ENCODE measurements around the gene NECTIN1.

Gene NECTIN1

GRCh38 chr11:119776651-119777050, 47.7 kb upstream of the NECTIN1 start:
- H2AFZ ChIP-seq (ENCODE audit: low read depth, low read length, severe bottlenecking), result no peak overlapping the region
- H3K27ac ChIP-seq (ENCODE audit: low read depth, low read length), result no peak overlapping the region
- H4K20me1 ChIP-seq (ENCODE audit: low read depth, low read length), result no peaks in the 10 kb centered on the region

GRCh38 chr11:119776031-119776636, 47.1 kb upstream of the NECTIN1 start:
- no peak overlapping the region for H3K9ac ChIP-seq (ENCODE audit: low read length)
- no peak overlapping the region for H2AFZ ChIP-seq (ENCODE audit: low read depth, low read length, severe bottlenecking)
- no peaks in the 10 kb centered on the region for H3K79me2 ChIP-seq (ENCODE audit: insufficient read depth, low read length)
- H3K9me2 ChIP-seq (replicated peaks; ENCODE audit: insufficient read depth, low read length), result no peaks in the 10 kb centered on the region
- H3K4me2 ChIP-seq (ENCODE audit: low read depth, low read length, poor library complexity, severe bottlenecking), result no peak overlapping the region
- no peaks in the 10 kb centered on the region for H3K36me3 ChIP-seq (ENCODE audit: low read length)
- no peaks in the 10 kb centered on the region for H3K27me3 ChIP-seq (ENCODE audit: low read length)
- H4K20me1 ChIP-seq (ENCODE audit: low read depth, low read length), result no peaks in the 10 kb centered on the region
- no peaks in the 10 kb centered on the region for H3F3A ChIP-seq (ENCODE audit: insufficient read depth)
- no peak overlapping the region for H3K4me3 ChIP-seq (ENCODE audit: insufficient read depth, low read length, poor library complexity, severe bottlenecking)
- no peak overlapping the region for H3K27ac ChIP-seq (ENCODE audit: low read depth, low read length)
- H3K9me3 ChIP-seq (ENCODE audit: insufficient read depth, low read length), result no peaks in the 10 kb centered on the region
- TF ChIP-seq EZH2phosphoT487 (conservative IDR thresholded peaks at IDR 0.05; ENCODE audit: low read length) (no peak), CTCF (IDR thresholded peaks at IDR 0.05; ENCODE audit: insufficient read depth, low read length, poor library complexity, severe bottlenecking) (no peak)

More at GRCh38 chr11:119776651-119777050, 47.7 kb upstream of the NECTIN1 start:
- Histone ChIP-seq H3K36me3 (ENCODE audit: low read length) (no peaks in the 10 kb centered on the region), H3K9ac (ENCODE audit: low read length) (no peak overlapping the region), H3F3A (ENCODE audit: insufficient read depth) (no peaks in the 10 kb centered on the region), H3K4me2 (ENCODE audit: low read depth, low read length, poor library complexity, severe bottlenecking) (no peak overlapping the region), H3K79me2 (ENCODE audit: insufficient read depth, low read length) (no peaks in the 10 kb centered on the region), H3K9me3 (ENCODE audit: insufficient read depth, low read length) (no peaks in the 10 kb centered on the region), H3K27me3 (ENCODE audit: low read length) (no peaks in the 10 kb centered on the region), H3K9me2 (replicated peaks; ENCODE audit: insufficient read depth, low read length) (no peaks in the 10 kb centered on the region), H3K4me3 (ENCODE audit: insufficient read depth, low read length, poor library complexity, severe bottlenecking) (no peak overlapping the region)
- no peak for TF ChIP-seq CTCF (IDR thresholded peaks at IDR 0.05; ENCODE audit: insufficient read depth, low read length, poor library complexity, severe bottlenecking)
- no peak for TF ChIP-seq EZH2phosphoT487 (conservative IDR thresholded peaks at IDR 0.05; ENCODE audit: low read length)

- Histone ChIP-seq H3K36me3 (ENCODE audit: low read length) (no peaks in the 10 kb centered on the region), H3K9ac (ENCODE audit: low read length) (no peak overlapping the region)
Measured at GRCh38 chr11:119774172-119774763, 45.3 kb upstream of the NECTIN1 start.

More at GRCh38 chr11:119774172-119774763, 45.3 kb upstream of the NECTIN1 start:
- no peaks in the 10 kb centered on the region for H3F3A ChIP-seq (ENCODE audit: insufficient read depth)
- no peak overlapping the region for H2AFZ ChIP-seq (ENCODE audit: low read depth, low read length, severe bottlenecking)
- no peaks in the 10 kb centered on the region for H3K27me3 ChIP-seq (ENCODE audit: low read length)
- no peaks in the 10 kb centered on the region for H3K79me2 ChIP-seq (ENCODE audit: insufficient read depth, low read length)
- no peak for TF ChIP-seq EZH2phosphoT487 (conservative IDR thresholded peaks at IDR 0.05; ENCODE audit: low read length)
- TF ChIP-seq CTCF (IDR thresholded peaks at IDR 0.05; ENCODE audit: insufficient read depth, low read length, poor library complexity, severe bottlenecking), result no peak
- no peaks in the 10 kb centered on the region for H3K9me3 ChIP-seq (ENCODE audit: insufficient read depth, low read length)
- H3K4me3 ChIP-seq (ENCODE audit: insufficient read depth, low read length, poor library complexity, severe bottlenecking), result no peak overlapping the region
- no peak overlapping the region for H3K27ac ChIP-seq (ENCODE audit: low read depth, low read length)
- no peaks in the 10 kb centered on the region for H4K20me1 ChIP-seq (ENCODE audit: low read depth, low read length)
- no peaks in the 10 kb centered on the region for H3K9me2 ChIP-seq (replicated peaks; ENCODE audit: insufficient read depth, low read length)
- H3K4me2 ChIP-seq (ENCODE audit: low read depth, low read length, poor library complexity, severe bottlenecking), result no peak overlapping the region
